Lower lobe of right lung (tissue), 2 donors: ENCODE results near the gene ZNF488. TPM values are rescaled to one million over a fixed set of nuclear protein-coding genes. Genes with fewer than 3 reads are reported as not detected.

Experiments used
- ATAC-seq, 2 donors: fragments of 200-7000 bp; cut with Tn5 transposase; one replicate each; pipeline ENCODE4 v1.9.1; 2020 to 2022; ENCODE audit warnings: mild to moderate bottlenecking in 2 of 2, moderate library complexity in 2 of 2
- DNase-seq: peaks from one replicate; pipeline ENCODE4 v3.0.0-alpha.2; 2020
- H3K27ac ChIP-seq: fragments of 200-600 bp; one replicate; pipeline ENCODE4 v1.8.0; 2022
- H3K27me3 ChIP-seq: fragments of 200-600 bp; one replicate; pipeline ENCODE4 v1.8.0; 2022; ENCODE audit warnings: low read depth
- H3K36me3 ChIP-seq: fragments of 200-600 bp; one replicate; pipeline ENCODE4 v1.8.0; 2022; ENCODE audit warnings: mild to moderate bottlenecking
- H3K4me1 ChIP-seq: fragments of 200-600 bp; one replicate; pipeline ENCODE4 v1.8.0; 2022
- H3K4me3 ChIP-seq: fragments of 200-600 bp; one replicate; pipeline ENCODE4 v1.8.0; 2022; ENCODE audit warnings: mild to moderate bottlenecking
- H3K9me3 ChIP-seq: fragments of 200-600 bp; one replicate; pipeline ENCODE4 v1.8.0; 2022
- intact Hi-C: fragments of 100-400 bp; cut with DNase I; formaldehyde crosslinking; loops from one replicate; pipeline ENCODE4 v1.11.0; 2022
- total RNA-seq: library from RNA; stranded (reverse); fragmentation: NEBNext Ultra II Directional; extraction: Animal tissue kit (Norgen Biotek cat#: 25700); gene quantifications from one replicate; pipeline ENCODE4 v1.2.1, GENCODE V29; 2021
- TF ChIP-seq, protein P1 (sequence below): fragments of 200-600 bp; IDR thresholded peaks from one replicate; pipeline ENCODE4 v1.8.0; 2022; ENCODE audit warnings: antibody characterized with exemption, mild to moderate bottlenecking
- donor health status: DM: no; HTN: yes; CAD: no; lungs with severe emphysema.

The ZNF488 gene
- total RNA-seq, 1 donor from 2014 or later: 0.38 TPM

DNA sequence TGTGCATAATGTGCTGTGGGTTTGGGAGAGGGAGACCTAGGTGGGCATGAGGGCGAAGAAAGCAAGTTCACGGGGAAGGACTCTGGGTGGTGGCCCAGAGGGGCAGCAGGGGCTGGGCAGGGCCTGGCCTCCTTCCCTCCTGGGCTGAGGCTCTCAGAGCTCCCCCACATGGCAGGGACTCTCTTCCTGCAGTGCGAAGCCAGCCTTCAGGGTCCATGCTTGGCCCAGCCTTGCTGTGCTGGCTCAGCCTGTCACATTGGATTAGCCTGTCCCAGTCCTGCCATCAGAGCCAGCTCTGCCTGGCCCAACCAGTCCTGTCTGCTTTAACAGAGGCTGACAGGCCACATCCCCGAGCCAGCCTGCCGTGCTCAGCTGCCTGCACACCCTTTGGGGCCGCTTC, 20.4 kb upstream of the ZNF488 start:
- ATAC-seq: no peak
- H3K36me3 ChIP-seq: no peaks in the 10 kb centered on the region
- H3K4me3 ChIP-seq: no peak overlapping the region
- intact Hi-C loops: no loop called here
- H3K9me3 ChIP-seq: no peaks in the 10 kb centered on the region
- TF ChIP-seq, protein P1, sequence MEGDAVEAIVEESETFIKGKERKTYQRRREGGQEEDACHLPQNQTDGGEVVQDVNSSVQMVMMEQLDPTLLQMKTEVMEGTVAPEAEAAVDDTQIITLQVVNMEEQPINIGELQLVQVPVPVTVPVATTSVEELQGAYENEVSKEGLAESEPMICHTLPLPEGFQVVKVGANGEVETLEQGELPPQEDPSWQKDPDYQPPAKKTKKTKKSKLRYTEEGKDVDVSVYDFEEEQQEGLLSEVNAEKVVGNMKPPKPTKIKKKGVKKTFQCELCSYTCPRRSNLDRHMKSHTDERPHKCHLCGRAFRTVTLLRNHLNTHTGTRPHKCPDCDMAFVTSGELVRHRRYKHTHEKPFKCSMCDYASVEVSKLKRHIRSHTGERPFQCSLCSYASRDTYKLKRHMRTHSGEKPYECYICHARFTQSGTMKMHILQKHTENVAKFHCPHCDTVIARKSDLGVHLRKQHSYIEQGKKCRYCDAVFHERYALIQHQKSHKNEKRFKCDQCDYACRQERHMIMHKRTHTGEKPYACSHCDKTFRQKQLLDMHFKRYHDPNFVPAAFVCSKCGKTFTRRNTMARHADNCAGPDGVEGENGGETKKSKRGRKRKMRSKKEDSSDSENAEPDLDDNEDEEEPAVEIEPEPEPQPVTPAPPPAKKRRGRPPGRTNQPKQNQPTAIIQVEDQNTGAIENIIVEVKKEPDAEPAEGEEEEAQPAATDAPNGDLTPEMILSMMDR: no peak
- no peak for DNase-seq
- H3K27me3 ChIP-seq: no peaks in the 10 kb centered on the region
- H3K4me1 ChIP-seq: peaks cover 6% of the 10 kb centered on the region
- no peak overlapping the region for H3K27ac ChIP-seq

DNA sequence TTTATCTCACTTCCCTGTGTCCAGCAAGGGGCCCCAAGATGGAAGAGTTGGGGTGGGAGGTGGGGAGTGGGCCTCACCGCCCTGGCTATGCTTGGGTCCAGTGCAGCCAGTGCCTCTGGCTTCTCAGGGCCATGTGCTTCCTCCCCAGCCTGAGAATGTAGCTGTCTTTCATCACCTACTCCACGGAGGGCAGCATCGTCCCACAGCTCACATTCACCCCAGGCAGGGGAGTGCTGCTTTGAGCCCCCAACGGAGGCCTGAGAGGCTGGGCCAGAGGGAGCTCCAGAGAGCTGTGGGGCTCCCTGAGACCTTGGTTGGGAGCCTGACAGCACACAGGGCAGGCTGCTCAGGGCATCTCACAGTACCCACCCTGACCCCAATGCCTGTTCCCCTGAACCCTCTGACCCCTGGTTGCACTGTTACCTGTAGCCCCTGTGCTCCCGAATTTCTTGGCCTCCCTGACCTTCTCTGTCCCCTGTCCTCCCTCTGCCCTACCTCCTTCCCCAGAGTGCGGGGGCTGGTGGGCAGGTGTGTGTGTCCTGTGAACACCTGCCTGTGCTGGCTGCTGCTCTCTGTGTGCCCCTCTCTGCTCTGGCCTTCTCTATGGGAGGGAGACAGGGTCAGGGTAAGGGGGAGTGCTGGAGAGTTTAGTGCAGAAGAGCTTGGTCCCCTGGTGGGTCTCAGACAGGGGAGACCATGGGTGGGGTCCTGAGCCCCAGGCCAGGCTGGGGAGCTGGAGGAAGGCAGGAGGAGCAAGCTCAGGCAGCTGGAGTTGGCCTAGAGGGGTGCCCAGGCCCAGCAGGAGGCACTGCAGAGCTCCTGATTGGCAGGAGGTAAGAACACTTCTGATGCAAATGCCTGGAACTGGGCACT, 19.6 kb upstream of the ZNF488 start:
- TF ChIP-seq, protein P1: no peak
- DNase-seq (no peak), ATAC-seq (no peak)
- intact Hi-C loops: no loop called here
- H3K27ac ChIP-seq: no peak overlapping the region
- no peak overlapping the region for H3K4me3 ChIP-seq
- no peaks in the 10 kb centered on the region for H3K27me3 ChIP-seq
- peaks cover 6% of the 10 kb centered on the region for H3K4me1 ChIP-seq
- no peaks in the 10 kb centered on the region for H3K36me3 ChIP-seq
- no peaks in the 10 kb centered on the region for H3K9me3 ChIP-seq

DNA sequence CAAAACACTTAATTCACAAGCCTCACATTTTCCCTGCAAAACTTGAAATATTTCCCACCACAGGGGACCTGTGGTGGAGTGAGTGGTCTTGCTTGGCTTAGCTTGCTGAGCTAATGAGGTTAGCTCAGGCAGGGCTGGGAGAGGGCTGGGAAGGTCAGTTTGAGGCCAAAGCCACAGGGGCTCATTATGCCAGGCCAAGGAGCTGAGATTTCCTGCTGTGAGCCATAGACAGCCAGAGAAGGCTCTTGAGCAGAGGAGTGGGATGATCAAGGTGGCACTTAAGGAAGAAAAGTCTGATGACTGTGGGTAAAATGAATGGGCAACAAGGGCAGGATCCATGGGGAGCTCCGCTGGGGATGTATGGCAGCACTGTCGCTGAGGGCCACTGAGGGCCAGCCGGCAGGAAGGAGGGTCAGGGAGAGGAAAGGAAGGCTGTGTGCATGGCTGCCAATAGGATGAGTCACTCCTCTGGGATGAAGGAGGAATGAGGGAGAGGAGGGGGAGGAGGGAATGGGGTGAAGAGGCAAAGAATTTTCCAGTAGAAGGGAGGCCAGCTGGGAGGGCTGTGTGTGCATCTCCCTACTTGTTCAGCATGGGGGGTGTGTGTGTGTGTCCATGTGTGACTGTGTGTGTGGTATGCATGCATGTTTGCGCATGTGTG, 18.7 kb upstream of the ZNF488 start:
- Histone ChIP-seq H3K36me3 (no peaks in the 10 kb centered on the region), H3K27ac (no peak overlapping the region), H3K4me1 (peaks cover 6% of the 10 kb centered on the region), H3K9me3 (no peaks in the 10 kb centered on the region), H3K4me3 (no peak overlapping the region), H3K27me3 (no peaks in the 10 kb centered on the region)
- DNase-seq: peak; percentile 46
- TF ChIP-seq, protein P1: no peak
- ATAC-seq: peak; percentile 70 to 78
- intact Hi-C loops: no loop called here

DNA sequence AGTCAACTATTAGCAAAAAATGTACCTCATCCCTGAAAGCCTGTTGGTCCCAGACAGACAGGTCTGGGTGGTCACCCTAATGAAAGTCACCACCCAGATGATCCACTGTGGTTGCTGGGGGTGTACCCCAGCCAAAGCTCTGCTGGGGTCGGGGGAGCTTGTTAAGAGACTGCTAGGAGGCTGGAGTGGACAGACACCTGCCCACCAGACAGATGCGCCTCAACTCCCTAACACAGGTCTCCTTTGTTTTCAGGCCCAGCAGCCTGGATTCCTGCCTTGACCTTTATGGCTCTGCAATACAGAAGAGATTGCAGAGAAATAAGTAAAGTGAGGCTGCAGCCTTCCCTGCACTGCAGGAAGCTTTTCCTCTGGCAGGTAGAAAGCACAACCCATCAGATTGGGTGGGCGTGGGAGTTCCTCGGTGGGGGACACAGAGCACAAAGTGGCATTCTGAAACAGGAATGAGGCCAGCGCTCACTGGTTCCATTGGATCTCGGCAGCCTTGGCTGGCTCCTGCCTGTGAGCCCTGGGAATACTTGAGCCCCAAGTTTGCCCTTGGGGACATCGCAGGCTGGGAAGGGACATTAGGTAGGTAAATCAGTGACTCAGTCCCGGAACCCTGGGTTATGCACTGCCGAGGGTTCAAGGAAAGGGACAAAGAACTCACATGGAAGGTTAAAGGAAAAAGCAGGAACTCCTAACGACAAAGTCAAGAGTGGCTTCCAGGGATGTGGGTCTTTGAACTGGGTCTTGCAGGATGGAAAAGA, 18.0 kb upstream of the ZNF488 start:
- Histone ChIP-seq H3K27me3 (no peaks in the 10 kb centered on the region), H3K36me3 (no peaks in the 10 kb centered on the region), H3K27ac (no peak overlapping the region), H3K9me3 (no peaks in the 10 kb centered on the region), H3K4me1 (peaks cover 6% of the 10 kb centered on the region), H3K4me3 (no peak overlapping the region)
- intact Hi-C loops: no loop called here
- DNase-seq (no peak), ATAC-seq (no peak)
- TF ChIP-seq, protein P1: no peak

DNA sequence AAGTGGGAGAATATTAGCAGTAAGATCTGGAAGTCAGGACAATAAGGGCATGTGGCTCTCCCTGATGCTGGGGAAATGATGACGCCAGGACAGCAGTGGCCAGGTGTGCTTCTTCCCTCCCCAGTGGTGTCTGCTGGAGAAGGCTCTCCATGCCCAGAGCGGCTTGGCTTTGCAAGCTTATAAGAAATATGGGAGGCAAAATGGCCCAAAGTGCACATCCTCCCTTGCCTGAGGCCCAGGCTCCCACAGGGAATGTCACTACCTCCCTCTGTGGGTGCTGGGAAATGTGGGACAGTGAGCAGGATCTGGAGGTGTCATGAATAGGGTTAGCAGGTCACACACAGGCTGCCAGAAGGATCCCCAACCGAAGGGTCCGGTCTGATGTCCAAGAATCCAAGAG, 17.1 kb upstream of the ZNF488 start:
- peaks cover 6% of the 10 kb centered on the region for H3K4me1 ChIP-seq
- no peaks in the 10 kb centered on the region for H3K36me3 ChIP-seq
- no peak for ATAC-seq
- no peak overlapping the region for H3K4me3 ChIP-seq
- TF ChIP-seq, protein P1: no peak
- no peaks in the 10 kb centered on the region for H3K27me3 ChIP-seq
- intact Hi-C loops: no loop called here
- DNase-seq: no peak
- no peak overlapping the region for H3K27ac ChIP-seq
- H3K9me3 ChIP-seq: no peaks in the 10 kb centered on the region
